ENCODE data around the gene EPM2AIP1.
A peak's percentile ranks its signal among the peaks of the same experiment; 100 is the strongest.
"Not testable (repeated sequence)": the region's sequence is repeated elsewhere in the genome, so short reads cannot be mapped to it uniquely, and the experiment has no call there.

Gene EPM2AIP1

GRCh38 chr3:36992806-36993325 is at the start of gene EPM2AIP1:
Gene EPM2AIP1, minus strand, starts transcription at chr3:36993131. Its CDS starts 54 bp downstream, at chr3:36993077.
- DNase-seq: no peak

- DNase-seq: not testable (repeated sequence)
These were observed 49.8 kb upstream of the EPM2AIP1 start for GRCh38 chr3:37042712-37043111.

- no peak for DNase-seq
These were observed 48.7 kb upstream of the EPM2AIP1 start for GRCh38 chr3:37041546-37042195.

GRCh38 chr3:37040231-37040630 is 47.3 kb upstream of the EPM2AIP1 start:
- DNase-seq: no peak

- no peak for DNase-seq
These were observed 46.4 kb upstream of the EPM2AIP1 start for GRCh38 chr3:37039161-37039846.

- no peak for DNase-seq
These were observed 44.4 kb upstream of the EPM2AIP1 start for GRCh38 chr3:37037352-37037751.

DNA sequence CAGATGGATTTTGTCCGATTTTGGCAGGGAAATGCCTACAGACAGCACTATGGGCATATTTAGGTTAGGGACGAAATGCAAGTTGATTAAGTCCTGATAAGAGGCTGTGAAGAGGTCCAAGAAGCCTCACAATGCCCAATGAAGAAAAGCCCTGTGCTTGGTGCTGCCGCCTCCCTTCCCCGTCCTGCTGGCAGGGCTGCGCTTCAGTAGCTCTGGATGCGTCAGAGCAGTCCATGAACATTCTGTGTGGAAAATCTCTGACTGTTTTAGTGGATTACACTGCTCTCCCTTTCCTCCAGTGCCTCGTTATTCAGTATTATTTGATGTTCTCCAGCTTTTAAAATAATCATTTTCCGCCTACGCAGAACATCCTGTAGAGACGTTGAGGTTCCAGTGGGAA is 40.0 kb upstream of the EPM2AIP1 start:
- DNase-seq: no peak

DNA sequence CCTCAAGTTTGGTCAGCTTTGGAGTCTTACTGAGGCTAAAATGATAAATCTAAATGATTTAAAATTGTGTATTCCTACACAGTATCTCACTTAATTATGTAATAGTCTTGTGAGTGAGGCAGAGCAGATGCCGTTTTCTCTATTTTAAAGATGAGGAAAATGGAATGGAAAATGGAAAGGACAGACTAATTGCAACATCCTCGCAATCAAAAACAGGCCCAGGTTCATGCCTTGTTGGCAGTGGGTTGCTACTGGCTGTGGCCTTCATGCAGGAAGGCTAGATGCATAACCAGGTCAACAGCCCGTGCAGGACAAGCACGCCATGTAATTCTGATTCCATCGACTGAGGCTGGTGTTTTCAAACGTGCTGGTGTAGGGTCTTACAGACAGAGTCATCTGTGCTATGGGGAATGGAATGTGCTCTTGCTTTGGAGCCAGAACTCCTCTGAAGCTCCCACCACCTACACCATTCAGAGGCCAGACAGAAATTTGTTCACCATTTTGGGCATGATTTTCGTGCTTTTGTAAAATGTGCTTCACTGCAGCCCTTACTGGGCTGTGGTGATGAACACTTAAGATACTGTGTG is 38.3 kb upstream of the EPM2AIP1 start:
- no peak for DNase-seq

DNA sequence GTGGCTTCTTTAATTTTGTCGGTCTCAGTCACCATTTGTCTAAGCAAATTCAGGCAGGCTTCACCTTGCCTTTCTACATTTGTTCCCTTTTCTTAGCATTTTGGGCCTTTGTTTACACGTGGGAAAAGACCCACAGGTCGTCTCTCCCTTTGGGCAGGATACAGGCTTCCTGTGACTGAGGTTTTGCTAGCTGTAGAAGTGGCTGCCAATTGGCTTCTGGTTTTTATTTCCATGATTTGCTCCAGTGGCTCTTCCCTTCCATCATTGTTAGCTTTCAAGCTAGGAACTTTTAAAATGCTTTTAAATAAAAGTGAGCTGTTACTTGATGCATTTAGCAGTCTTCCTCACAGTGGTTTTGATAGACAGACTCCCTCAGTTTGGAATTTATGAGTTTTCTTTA is 37.7 kb upstream of the EPM2AIP1 start:
- DNase-seq: no peak

DNA sequence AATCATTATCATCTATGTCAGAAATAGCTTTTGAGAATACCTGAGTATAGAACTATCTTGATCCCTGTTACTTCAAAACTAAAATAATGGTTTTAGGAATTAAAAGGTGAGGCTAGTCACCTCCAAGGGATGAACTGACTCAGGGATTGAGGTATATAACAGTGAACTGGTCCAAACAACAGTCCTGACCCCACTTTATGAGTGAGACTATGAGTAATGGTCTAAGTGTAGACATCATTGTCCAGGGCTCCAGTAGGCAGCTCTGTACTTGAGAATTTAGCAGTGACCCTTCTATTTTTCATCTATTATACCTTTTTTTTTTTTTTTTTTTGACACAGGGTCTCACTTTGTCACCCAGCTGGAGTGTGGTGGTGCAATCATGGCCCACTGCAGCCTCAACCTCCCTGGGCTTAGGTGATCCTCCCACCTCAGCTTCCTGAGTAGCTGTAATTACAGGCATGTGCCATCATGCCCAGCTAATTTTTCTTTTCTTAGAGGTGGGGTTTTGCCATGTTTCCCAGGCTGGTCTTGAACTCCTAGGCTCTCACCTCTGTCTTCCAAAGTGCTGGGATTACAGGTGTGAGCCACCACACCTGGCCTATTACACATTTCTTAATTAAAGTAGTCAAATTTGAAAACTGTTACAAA is 36.7 kb upstream of the EPM2AIP1 start:
- no peak for DNase-seq

- DNase-seq: no peak
These were observed 36.2 kb upstream of the EPM2AIP1 start for GRCh38 chr3:37029111-37029510.

DNA sequence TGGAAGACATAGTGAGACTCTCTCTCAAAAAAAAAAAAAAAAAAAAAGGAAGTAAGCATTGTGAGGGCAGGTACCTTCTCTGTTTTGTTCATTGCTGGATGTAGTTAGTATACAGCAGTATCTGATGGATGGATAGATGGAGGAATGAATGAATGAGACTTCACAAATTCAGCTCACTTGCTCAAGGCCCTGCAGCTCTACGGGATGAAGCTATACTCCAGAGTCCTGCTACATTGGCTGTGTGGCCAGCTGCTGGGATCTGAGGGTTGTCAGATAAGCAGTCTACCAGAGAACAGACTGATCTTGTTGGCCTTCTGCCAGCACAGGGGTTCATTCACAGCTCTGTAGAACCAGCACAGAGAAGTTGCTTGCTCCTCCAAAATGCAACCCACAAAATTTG is 35.4 kb upstream of the EPM2AIP1 start:
- peak; percentile 64 for DNase-seq

DNA sequence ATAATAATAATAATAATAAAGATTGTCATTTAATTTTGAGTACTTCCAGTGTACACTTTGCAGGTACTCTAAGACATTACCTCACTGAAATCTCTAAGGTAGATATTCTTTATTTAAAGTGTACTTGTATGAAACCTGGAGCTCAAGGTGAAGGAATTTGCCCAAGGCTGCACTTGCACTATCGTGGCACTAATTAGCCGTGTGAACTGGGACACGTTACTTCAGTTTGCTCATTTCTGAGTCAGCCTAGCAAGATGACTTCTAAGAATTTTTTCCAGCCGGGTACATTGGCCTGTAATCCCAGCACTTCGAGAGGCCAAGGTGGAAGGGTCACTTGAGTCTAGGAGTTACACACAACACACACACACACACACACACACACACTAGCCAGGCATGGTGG is 33.9 kb upstream of the EPM2AIP1 start:
- DNase-seq: no peak

DNA sequence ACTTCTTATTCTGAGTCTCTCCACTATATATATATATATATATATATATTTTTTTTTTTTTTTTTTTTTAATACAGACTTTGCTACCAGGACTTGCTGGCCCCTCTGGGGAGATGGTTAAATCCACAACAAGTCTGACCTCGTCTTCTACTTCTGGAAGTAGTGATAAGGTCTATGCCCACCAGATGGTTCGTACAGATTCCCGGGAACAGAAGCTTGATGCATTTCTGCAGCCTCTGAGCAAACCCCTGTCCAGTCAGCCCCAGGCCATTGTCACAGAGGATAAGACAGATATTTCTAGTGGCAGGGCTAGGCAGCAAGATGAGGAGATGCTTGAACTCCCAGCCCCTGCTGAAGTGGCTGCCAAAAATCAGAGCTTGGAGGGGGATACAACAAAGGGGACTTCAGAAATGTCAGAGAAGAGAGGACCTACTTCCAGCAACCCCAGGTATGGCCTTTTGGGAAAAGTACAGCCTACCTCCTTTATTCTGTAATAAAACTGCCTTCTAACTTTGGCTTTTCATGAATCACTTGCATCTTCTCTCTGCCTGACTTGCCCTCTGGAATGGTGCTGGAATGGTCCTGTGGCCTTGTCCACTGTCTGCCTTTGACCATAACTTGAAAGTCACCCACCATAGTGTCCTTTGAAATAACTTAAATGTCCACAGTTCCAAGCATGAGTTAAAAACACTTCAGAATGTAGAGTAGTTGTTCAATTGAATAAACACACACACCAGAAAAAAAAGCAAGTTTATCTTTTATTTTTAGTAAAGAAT is 32.8 kb upstream of the EPM2AIP1 start:
- no peak for DNase-seq

DNA sequence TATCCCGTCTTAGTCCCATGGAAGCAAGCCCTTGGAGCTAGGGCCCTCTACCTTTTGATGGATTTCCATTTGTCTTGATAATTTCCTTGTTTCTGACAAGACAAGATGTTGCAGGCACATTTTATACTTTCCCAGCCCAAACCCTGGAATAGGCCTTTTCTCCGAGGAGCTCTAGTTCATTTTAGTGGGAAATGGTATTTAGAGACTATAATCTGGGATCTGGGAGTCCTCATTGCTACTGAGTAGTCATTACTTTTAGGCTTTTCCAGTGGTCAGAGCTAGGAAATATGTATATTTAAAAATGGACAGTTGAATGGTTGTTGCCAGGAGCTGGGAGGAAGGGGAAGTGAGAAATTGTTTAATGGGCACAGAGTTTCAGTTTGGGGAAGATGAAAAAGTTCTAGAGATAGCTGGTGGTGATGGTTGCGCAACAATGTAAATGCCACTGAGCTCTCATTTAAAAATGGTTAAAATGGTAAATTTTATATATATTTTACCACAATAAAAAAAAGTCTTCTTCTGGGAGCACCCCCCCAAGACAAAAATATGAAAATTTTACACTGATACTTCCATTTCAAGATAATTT is 32.0 kb upstream of the EPM2AIP1 start:
- DNase-seq: no peak

- no peak for DNase-seq
These were observed 31.2 kb upstream of the EPM2AIP1 start for GRCh38 chr3:37024092-37024491.

DNA sequence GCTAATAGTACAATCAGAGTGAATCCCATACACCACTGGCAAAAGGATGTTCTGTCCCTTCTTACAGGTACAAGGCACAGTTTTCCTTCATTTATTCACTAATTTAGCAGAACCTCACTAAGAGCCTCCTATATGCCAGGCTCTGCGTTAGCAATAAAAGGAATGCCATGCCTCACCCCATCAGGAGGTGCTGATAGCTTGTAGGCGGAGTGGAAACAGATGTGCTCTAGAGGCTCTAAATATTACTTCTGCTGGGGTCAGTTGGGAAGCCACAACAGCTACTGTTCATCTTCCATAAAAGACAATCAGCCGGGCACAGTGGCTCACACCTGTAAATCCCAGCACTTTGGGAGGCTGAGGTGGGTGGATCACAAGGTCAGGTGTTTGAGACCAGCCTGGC is 24.8 kb upstream of the EPM2AIP1 start:
- DNase-seq: no peak

DNA sequence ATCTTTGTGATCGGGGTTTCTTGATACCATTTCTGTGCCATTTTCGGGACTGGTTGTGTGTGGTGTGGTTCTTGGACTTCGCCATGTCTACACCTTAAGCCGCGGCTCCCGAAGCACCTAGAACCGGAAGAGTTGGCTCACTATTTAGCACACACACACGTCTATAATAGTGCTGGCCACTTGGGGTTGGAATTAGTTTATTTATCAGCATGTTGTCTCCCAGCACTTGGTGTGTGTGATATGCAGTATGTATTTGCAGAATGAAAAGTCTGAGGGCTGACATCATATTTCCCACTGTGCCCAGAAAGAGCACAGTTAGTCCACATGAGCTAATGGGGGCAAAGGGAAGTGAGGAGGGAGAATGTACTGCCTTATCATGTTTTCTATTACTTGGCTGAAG is 24.0 kb upstream of the EPM2AIP1 start:
- DNase-seq: no peak

GRCh38 chr3:37015642-37016041 is 22.7 kb upstream of the EPM2AIP1 start:
- DNase-seq: no peak

DNA sequence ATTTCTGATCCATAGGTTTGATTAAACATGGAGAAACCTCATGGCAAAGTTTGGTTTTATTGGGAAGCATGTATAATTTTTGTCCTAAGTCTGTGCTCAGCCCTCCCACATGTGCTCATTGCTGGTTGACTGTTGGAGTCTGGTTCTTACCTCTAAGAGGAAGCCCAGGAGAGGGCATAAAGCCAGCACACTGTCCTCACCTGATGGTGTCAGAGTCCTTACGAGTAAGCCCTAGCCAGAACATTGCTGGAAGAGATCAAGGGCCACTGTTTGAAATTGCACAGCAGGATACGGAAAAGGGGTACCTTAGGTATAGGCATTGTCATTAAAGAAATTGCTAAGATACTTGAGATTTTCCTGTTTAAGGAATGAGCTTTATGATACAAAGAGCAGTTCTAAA is 21.7 kb upstream of the EPM2AIP1 start:
- no peak for DNase-seq

DNA sequence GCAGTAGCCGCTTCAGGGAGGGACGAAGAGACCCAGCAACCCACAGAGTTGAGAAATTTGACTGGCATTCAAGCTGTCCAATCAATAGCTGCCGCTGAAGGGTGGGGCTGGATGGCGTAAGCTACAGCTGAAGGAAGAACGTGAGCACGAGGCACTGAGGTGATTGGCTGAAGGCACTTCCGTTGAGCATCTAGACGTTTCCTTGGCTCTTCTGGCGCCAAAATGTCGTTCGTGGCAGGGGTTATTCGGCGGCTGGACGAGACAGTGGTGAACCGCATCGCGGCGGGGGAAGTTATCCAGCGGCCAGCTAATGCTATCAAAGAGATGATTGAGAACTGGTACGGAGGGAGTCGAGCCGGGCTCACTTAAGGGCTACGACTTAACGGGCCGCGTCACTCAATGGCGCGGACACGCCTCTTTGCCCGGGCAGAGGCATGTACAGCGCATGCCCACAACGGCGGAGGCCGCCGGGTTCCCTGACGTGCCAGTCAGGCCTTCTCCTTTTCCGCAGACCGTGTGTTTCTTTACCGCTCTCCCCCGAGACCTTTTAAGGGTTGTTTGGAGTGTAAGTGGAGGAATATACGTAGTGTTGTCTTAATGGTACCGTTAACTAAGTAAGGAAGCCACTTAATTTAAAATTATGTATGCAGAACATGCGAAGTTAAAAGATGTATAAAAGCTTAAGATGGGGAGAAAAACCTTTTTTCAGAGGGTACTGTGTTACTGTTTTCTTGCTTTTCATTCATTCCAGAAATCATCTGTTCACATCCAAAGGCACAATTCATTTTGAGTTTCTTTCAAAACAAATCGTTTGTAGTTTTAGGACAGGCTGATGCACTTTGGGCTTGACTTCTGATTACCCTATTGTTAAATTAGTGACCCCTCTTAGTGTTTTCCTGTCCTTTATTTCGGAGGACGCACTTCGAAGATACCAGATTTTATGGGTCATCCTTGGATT is 674 bp upstream of the EPM2AIP1 start, which contains the start of gene MLH1:
Gene MLH1 (plus strand): TSS at position 193 of the 958 bp plus-strand sequence. CDS start 30 bp downstream, at position 223.
- DNase-seq: no peak

Measured in DMS79 (cell line).